ENCODE measurements around the gene ZSWIM4. TPM values are rescaled to one million over a fixed set of nuclear protein-coding genes. Genes with fewer than 3 reads are reported as not detected.

ZSWIM4 gene
- total RNA-seq, 2 donors from 2014 or later, result 9.7 to 14.2 TPM

DNA sequence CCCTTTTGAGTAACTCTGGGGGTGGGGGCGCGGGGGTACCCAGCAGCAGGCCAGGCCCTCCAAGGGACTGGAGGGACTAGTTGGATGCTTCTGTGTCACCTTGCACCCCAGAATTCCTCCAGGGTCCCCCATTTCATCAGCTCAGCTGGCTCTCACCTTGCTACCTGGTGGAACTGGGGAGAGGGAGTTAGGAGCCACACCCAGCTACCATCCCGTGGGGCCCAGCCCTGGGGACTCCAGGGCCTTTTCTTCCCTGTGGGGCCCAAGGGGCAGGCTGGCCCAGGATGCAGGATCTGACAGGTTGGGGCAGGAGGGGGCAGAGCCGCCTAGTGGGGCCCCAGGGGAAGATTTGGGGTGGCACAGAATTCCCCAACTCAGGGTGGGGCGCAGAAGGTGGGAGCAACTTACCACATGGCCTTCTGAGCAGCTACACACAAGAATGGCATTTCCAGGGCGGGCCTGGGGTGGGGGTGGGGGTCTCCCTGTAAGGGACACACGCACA, 48.9 kb downstream of the ZSWIM4 start:
- Histone ChIP-seq H3K9me3 (no peaks in the 10 kb centered on the region), H3K27me3 (replicated peaks; ENCODE audit: insufficient read depth) (no peaks in the 10 kb centered on the region), H3K27ac (peak overlapping the region; percentile 98 to 99), H3K4me3 (no peak overlapping the region), H3K4me1 (replicated peaks) (peaks cover 24% of the 10 kb centered on the region), H3K36me3 (no peaks in the 10 kb centered on the region)
- 40% methylated on average over 7 of the region's 7 CpGs for WGBS
- intact Hi-C loops (cut with DNase I), result no loop called here
- no peak for DNase-seq (ENCODE audit: low spot score)
- TF ChIP-seq POLR2A (IDR thresholded peaks at IDR 0.05) (no peak), POLR2AphosphoS5 (IDR thresholded peaks at IDR 0.05) (no peak)
- TF ChIP-seq, protein P1, sequence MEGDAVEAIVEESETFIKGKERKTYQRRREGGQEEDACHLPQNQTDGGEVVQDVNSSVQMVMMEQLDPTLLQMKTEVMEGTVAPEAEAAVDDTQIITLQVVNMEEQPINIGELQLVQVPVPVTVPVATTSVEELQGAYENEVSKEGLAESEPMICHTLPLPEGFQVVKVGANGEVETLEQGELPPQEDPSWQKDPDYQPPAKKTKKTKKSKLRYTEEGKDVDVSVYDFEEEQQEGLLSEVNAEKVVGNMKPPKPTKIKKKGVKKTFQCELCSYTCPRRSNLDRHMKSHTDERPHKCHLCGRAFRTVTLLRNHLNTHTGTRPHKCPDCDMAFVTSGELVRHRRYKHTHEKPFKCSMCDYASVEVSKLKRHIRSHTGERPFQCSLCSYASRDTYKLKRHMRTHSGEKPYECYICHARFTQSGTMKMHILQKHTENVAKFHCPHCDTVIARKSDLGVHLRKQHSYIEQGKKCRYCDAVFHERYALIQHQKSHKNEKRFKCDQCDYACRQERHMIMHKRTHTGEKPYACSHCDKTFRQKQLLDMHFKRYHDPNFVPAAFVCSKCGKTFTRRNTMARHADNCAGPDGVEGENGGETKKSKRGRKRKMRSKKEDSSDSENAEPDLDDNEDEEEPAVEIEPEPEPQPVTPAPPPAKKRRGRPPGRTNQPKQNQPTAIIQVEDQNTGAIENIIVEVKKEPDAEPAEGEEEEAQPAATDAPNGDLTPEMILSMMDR (IDR thresholded peaks at IDR 0.05), result no peak

DNA sequence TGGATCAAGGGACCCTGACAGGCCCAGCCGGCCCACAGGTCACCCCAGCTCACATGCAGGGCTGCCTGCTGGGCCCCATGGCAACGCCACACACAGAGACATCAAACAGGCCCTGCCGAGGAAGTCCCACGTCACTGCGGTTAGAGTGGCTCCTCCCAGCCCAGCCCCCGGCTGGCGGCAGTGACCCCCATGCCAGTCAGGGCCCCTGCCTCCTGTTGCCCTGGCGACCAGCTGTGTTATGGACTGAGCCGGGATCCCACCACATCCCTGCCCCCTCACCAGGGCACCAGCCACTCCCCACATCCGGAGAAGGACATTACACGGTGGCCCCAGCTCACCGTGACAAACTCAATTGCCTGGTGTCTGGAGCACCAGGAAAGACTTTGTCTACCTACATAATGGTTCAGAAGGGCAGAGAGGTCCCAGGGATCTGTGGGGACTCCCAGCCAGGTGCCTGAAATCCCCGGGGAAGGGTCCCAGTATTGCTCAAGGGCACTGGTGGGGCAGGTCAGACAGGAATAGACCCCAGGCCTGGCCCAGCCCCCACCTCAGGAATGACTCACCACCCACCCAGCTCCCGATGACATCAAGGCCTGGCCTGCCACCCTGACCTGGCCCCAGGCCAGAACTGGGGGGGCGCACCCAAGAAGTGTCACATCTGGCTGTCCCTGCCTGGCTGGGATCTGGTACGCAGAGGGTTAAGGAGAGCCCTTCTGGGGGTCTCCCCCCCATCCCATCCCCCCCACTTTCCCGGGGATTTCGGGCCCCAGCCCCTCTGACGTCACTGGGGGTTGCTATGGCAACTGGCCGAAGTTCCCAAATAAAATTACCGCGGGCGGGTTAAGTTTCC, 51.5 kb downstream of the ZSWIM4 start:
- H3K4me3 ChIP-seq, result peak overlapping the region; percentile 41 to 51
- no peaks in the 10 kb centered on the region for H3K36me3 ChIP-seq
- intact Hi-C loops (cut with DNase I), result no loop called here
- peaks cover 16% of the 10 kb centered on the region for H3K4me1 ChIP-seq (replicated peaks)
- peak overlapping the region; percentile 98 to 99 for H3K27ac ChIP-seq
- H3K9me3 ChIP-seq, result no peaks in the 10 kb centered on the region
- TF ChIP-seq, protein P1 (IDR thresholded peaks at IDR 0.05), result no peak
- peak; percentile 57 for TF ChIP-seq POLR2AphosphoS5 (IDR thresholded peaks at IDR 0.05)
- peak; percentile 33 for TF ChIP-seq POLR2A (IDR thresholded peaks at IDR 0.05)
- peak; percentile 86 for DNase-seq (ENCODE audit: low spot score)
- WGBS, result 10% methylated on average over 23 of the region's 23 CpGs
- no peaks in the 10 kb centered on the region for H3K27me3 ChIP-seq (replicated peaks; ENCODE audit: insufficient read depth)

DNA sequence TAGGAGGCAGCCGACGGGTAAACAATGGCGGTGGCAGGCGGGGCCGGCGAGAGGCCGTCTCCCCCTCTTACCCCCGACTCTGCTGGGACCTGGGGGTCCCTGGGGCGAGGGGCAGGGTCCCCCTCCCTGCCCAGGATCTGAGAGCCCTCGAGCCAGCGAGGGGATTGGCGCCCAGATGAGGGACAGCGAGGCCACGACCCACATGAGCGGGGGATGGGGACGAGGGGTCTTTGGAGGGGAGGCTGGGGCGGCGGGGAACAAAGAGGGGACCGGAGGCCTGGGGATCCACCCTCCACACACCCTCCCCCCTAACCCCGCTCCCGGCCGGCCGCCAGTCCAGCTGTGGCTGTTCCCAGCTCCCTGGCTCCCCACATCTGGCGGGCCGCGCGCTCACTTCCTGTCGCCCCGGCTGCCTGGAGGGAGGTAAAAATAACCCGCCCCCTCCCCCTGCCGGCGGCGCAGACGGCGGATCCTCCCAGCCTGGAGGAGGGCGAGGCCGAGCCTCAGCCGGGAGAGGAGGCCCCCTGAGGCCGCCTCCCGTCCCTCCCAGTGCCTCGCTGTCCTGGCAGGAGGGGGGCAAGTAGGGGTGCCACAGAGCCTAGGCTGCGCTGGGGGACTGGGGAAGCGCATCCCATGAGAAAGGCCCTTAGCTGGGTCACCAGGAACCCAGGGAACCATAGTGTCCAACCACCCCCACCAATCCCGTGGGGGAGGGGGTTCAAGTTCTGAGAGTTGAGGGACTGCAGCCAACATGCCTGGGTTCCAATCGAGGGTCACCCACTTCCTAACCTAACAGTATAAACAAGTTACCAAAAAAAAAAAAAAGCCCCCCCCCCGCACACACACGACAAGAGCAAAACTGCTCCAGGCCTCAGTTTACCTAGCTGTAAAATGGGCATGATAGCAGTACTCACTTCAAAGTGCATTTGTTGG, 52.4 kb downstream of the ZSWIM4 start:
- peak; percentile 83 for DNase-seq (ENCODE audit: low spot score)
- peaks cover 16% of the 10 kb centered on the region for H3K4me1 ChIP-seq (replicated peaks)
- no peaks in the 10 kb centered on the region for H3K36me3 ChIP-seq
- H3K27ac ChIP-seq, result peak overlapping the region; percentile 98 to 99
- H3K9me3 ChIP-seq, result no peaks in the 10 kb centered on the region
- peak overlapping the region; percentile 41 to 51 for H3K4me3 ChIP-seq
- TF ChIP-seq, protein P1 (IDR thresholded peaks at IDR 0.05), result peak in 3 of 4 experiments; percentile 29 to 70 (median 57)
- TF ChIP-seq POLR2AphosphoS5 (IDR thresholded peaks at IDR 0.05) (peak; percentile 75), POLR2A (IDR thresholded peaks at IDR 0.05) (peak; percentile 72)
- intact Hi-C loops (cut with DNase I), result no loop called here
- no peaks in the 10 kb centered on the region for H3K27me3 ChIP-seq (replicated peaks; ENCODE audit: insufficient read depth)
- 2% methylated on average over 39 of the region's 47 CpGs for WGBS

DNA sequence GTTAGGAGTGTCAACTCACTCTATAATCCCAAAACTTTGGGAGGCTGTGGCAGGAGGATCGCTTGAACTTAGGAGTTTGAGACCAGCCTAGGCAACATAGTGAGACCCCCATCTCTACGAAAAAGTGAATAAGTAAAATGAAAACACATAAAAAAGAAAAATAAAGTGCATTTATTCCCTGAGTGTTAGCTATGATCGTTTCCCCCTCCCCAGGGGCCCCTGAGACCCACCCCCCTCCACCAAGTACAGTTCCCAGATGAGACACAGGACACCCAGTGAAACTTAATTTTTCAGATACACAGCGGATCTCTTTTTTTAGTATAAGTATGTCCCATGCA, 53.1 kb downstream of the ZSWIM4 start:
- no peaks in the 10 kb centered on the region for H3K27me3 ChIP-seq (replicated peaks; ENCODE audit: insufficient read depth)
- no peaks in the 10 kb centered on the region for H3K9me3 ChIP-seq
- WGBS, result 66% methylated on average over 4 of the region's 4 CpGs
- peak overlapping the region; percentile 98 to 99 for H3K27ac ChIP-seq
- H3K4me1 ChIP-seq (replicated peaks), result peaks cover 12% of the 10 kb centered on the region
- no peak for DNase-seq (ENCODE audit: low spot score)
- intact Hi-C loops (cut with DNase I), result no loop called here
- H3K36me3 ChIP-seq, result no peaks in the 10 kb centered on the region
- H3K4me3 ChIP-seq, result no peak overlapping the region
- TF ChIP-seq POLR2AphosphoS5 (IDR thresholded peaks at IDR 0.05), result no peak
- TF ChIP-seq, protein P1 (IDR thresholded peaks at IDR 0.05), result no peak
- TF ChIP-seq POLR2A (IDR thresholded peaks at IDR 0.05), result no peak

Measured in prostate gland (tissue), 2 donors.